Mesendoderm (in vitro differentiated cells): Measurements from ENCODE around the gene ERCC5.

Source experiments
- DNase-seq: peaks from one replicate; pipeline ENCODE4 v3.0.0; 2013
- H2AK5ac ChIP-seq: 2 replicates; pipeline ENCODE4 v1.6.1; 2013; ENCODE audit warnings: low read length, inconsistent platforms
- H2BK120ac ChIP-seq: 2 replicates; pipeline ENCODE4 v1.6.1; 2013; ENCODE audit warnings: low read depth, mild to moderate bottlenecking, low read length, moderate library complexity, mixed read lengths
- H2BK15ac ChIP-seq: replicated peaks from 2 replicates; pipeline ENCODE4 v1.6.1; 2013; ENCODE audit warnings: low read depth, mild to moderate bottlenecking, moderate library complexity
- H2BK5ac ChIP-seq: 2 replicates; pipeline ENCODE4 v1.6.1; 2013; ENCODE audit warnings: low read length, inconsistent platforms
- H3K18ac ChIP-seq: 2 replicates; pipeline ENCODE4 v1.6.1; 2013; ENCODE audit warnings: mild to moderate bottlenecking, low read length, mixed read lengths
- H3K23ac ChIP-seq: one replicate; pipeline ENCODE4 v1.6.1; 2013; ENCODE audit warnings: low read length
- H3K27ac ChIP-seq: 2 replicates; pipeline ENCODE4 v1.5.1; 2013; ENCODE audit warnings: low read depth, mild to moderate bottlenecking, inconsistent platforms, low read length, moderate library complexity
- H3K27me3 ChIP-seq: 2 replicates; pipeline ENCODE4 v1.6.1; 2013; ENCODE audit warnings: low read length, control low read depth, mild to moderate bottlenecking, inconsistent platforms; ENCODE audit not compliant: insufficient read depth, poor library complexity
- H3K36me3 ChIP-seq: 2 replicates; pipeline ENCODE4 v1.6.1; 2013; ENCODE audit warnings: low read length, inconsistent platforms; ENCODE audit not compliant: control insufficient read depth, insufficient read depth
- H3K4ac ChIP-seq: one replicate; pipeline ENCODE4 v1.6.1; 2013; ENCODE audit warnings: low read depth, mild to moderate bottlenecking, low read length, moderate library complexity
- H3K4me1 ChIP-seq: 2 replicates; pipeline ENCODE4 v1.6.1; 2013; ENCODE audit warnings: low read depth, low read length, inconsistent platforms; ENCODE audit not compliant: control insufficient read depth
- H3K4me2 ChIP-seq: 2 replicates; pipeline ENCODE4 v1.6.1; 2013; ENCODE audit warnings: low read length
- H3K4me3 ChIP-seq: 2 replicates; pipeline ENCODE4 v1.5.1; 2013; ENCODE audit warnings: mild to moderate bottlenecking, low read length
- H3K56ac ChIP-seq: one replicate; pipeline ENCODE4 v1.6.1; 2013; ENCODE audit warnings: low read length
- H3K79me1 ChIP-seq: 2 replicates; pipeline ENCODE4 v1.6.1; 2013; ENCODE audit warnings: low read length, inconsistent platforms
- H3K79me2 ChIP-seq: 2 replicates; pipeline ENCODE4 v1.6.1; 2013; ENCODE audit warnings: mild to moderate bottlenecking, low read length; ENCODE audit not compliant: control insufficient read depth, insufficient read depth
- H3K9ac ChIP-seq: 2 replicates; pipeline ENCODE4 v1.6.1; 2013; ENCODE audit warnings: low read length, inconsistent platforms
- H4K5ac ChIP-seq: one replicate; pipeline ENCODE4 v1.6.1; 2013; ENCODE audit warnings: low read length
- H4K8ac ChIP-seq: one replicate; pipeline ENCODE4 v1.6.1; 2013; ENCODE audit warnings: low read depth, mild to moderate bottlenecking, control low read depth, low read length, moderate library complexity
- WGBS: extraction: QIAGEN DNeasy Blood & Tissue Kit; methylation state at CpG from one replicate; pipeline ENCODE4 v1.1.7; 2013; ENCODE audit warnings: low lambda C conversion rate, missing lambda C conversion rate; ENCODE audit not compliant: insufficient coverage; ENCODE audit errors: extremely low coverage; 5-methylcytosine and 5-hydroxymethylcytosine counted together

Gene ERCC5

DNA sequence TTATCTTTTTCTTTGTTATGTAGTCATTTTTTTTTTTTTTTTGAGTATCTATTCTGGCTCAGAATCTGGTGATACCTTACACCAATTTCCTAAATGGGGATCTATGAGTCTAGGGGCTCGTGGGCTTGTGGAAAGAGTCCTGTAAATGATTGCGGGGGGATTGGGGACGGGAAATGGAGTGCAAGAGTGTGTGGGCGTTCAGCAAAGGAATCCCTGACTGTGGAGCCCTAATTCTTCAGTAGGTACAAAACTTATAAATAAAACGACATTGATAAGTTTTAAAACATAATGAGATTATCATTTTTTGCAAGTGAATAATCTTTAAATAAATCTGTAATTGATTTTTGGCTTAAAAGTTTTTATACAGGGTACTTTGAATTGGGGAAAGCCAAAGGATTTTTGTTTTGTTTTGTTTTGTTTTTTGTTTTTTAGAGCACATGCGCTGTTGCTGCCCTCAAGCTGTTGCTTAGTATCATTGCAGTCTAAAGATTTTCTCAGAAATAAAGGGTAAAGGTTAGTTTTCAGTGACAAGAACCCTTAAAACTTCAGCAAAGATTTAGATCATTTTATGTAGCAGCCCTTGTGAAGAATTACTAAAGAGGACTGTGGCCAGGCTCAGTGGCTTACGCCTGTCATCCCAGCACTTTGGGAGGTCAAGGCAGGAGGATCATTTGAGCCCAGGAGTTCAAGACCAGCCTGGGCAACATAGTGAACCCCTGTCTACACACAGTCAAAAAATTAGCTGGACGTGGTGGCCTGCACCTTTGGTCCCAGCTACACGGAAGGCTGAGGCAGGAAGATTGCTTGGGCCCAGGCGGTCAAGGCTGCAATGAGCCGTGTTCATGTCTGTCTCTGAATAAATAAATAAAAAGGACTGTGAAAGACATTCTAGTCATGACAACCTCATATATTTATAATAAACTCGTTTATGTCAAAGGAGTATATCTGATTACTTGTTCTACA, 1.7 kb downstream of the ERCC5 start:
- Histone ChIP-seq H3K18ac (no peak overlapping the region), H3K27ac (no peak overlapping the region), H3K27me3 (no peaks in the 10 kb centered on the region), H3K4me2 (peak overlapping the region; percentile 54), H3K56ac (peak overlapping the region; percentile 67), H3K4me3 (no peak overlapping the region), H3K23ac (no peak overlapping the region), H3K4ac (no peak overlapping the region), H2BK15ac (no peak overlapping the region), H3K9ac (peak overlapping the region; percentile 56), H3K79me2 (no peaks in the 10 kb centered on the region), H2AK5ac (no peak overlapping the region), H4K8ac (no peak overlapping the region), H3K79me1 (no peaks in the 10 kb centered on the region), H2BK5ac (no peak overlapping the region), H4K5ac (no peak overlapping the region), H3K36me3 (no peaks in the 10 kb centered on the region), H2BK120ac (no peak overlapping the region), H3K4me1 (no peaks in the 10 kb centered on the region)
- no CpG with 5 or more reads among the region's 12 CpGs for WGBS
- DNase-seq: peak; percentile 34

DNA sequence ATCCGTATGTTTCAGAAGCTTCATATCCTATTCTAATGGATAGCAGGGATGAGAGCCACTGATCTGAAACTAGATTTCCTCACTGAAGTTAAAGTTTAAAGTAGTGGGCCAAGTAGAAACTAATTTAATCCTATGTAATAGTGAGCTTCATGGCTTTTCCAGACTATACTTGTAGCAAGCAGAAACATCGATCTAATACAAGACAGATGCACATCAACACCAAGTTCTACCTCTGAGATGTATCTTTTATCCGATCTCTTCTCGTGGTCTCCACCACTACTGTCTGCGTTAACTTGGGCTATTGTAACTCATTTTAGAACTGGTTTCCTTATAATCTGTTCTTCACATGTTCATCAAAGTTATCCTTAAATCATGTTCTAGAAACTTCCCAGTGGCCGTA, 3.1 kb downstream of the ERCC5 start:
- Histone ChIP-seq H3K4me1 (no peaks in the 10 kb centered on the region), H3K4me2 (no peak overlapping the region), H2BK5ac (no peak overlapping the region), H3K79me2 (no peaks in the 10 kb centered on the region), H3K23ac (no peak overlapping the region), H3K36me3 (no peaks in the 10 kb centered on the region), H2AK5ac (no peak overlapping the region), H3K18ac (no peak overlapping the region), H2BK120ac (no peak overlapping the region), H3K9ac (no peak overlapping the region), H3K79me1 (no peaks in the 10 kb centered on the region), H4K5ac (no peak overlapping the region), H3K27ac (no peak overlapping the region), H3K4ac (no peak overlapping the region), H2BK15ac (no peak overlapping the region), H3K27me3 (no peaks in the 10 kb centered on the region), H4K8ac (no peak overlapping the region), H3K4me3 (no peak overlapping the region), H3K56ac (no peak overlapping the region)
- no peak for DNase-seq
- WGBS: no CpG with 5 or more reads among the region's 6 CpGs

DNA sequence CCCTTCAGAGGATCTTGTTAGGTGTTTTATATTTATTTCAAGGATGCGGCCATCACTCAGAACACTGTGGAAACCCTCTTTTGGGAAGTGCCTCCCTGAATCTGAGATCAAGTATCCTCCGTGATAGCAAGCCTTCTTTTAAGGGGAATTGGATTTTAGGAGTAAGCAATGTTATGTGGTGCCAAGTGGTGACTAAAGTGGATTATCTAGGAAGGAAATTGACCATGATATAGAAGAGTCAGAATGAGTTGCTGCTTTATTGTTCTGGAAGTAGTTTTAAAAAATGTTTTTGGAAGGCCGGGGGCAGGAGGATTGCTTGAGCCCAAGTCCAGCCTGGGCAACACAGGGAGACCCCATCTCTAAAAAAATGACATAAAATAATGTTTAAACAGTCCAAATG, 6.7 kb downstream of the ERCC5 start:
- no peaks in the 10 kb centered on the region for H3K27me3 ChIP-seq
- H3K4ac ChIP-seq: no peak overlapping the region
- peaks cover 2% of the 10 kb centered on the region for H3K36me3 ChIP-seq
- H3K23ac ChIP-seq: no peak overlapping the region
- no peak overlapping the region for H3K56ac ChIP-seq
- no peak overlapping the region for H2BK5ac ChIP-seq
- H3K9ac ChIP-seq: no peak overlapping the region
- H3K4me2 ChIP-seq: no peak overlapping the region
- no peak overlapping the region for H2AK5ac ChIP-seq
- no CpG with 5 or more reads among the region's 3 CpGs for WGBS
- no peaks in the 10 kb centered on the region for H3K4me1 ChIP-seq
- H3K18ac ChIP-seq: no peak overlapping the region
- no peak overlapping the region for H3K27ac ChIP-seq
- H4K5ac ChIP-seq: no peak overlapping the region
- no peaks in the 10 kb centered on the region for H3K79me2 ChIP-seq
- H2BK120ac ChIP-seq: no peak overlapping the region
- H2BK15ac ChIP-seq: no peak overlapping the region
- H4K8ac ChIP-seq: no peak overlapping the region
- DNase-seq: no peak
- H3K4me3 ChIP-seq: no peak overlapping the region
- H3K79me1 ChIP-seq: no peaks in the 10 kb centered on the region

DNA sequence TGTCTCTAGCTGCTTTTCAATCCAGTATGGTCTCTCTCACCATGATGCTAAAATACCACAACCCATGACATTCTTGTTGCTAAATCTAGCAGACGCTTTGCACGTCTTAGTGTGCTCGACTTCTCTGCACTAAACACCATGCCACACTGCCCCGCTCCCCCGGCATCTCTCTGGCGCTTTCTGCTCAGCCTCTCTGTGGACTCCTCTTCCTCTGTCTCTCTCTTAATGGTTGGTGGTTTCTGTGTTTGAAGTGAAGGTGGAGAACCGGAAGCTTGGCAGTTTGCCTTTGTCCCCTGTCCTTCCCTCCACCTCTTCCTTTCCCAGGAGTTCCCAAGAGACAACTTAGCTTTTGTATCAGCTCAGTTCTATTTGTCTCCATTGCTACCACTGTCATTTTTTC, 8.8 kb downstream of the ERCC5 start:
- no CpG with 5 or more reads among the region's 7 CpGs for WGBS
- Histone ChIP-seq H3K79me2 (no peaks in the 10 kb centered on the region), H3K4me3 (no peak overlapping the region)

DNA sequence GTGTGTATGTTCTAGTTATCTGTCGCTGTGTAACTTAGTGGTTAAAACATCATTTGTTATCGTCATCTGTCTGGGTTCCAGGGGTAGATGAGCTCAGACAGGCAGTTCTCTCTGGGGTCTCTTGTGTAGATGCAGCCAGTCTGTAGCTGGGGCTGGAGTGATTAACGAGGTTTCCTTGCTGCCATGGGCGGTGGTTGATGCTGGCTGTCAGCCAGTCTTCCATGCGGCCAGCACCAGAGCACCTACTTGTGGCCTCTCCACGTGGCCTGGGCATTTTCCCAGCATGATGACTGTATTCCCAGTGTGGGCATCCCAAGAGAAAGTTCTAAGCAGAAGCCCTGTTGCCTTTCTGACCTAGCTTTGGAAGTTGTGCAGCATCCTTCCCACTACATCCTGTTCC, 10.7 kb downstream of the ERCC5 start:
- Histone ChIP-seq H3K56ac (no peak overlapping the region), H3K4ac (no peak overlapping the region), H4K8ac (no peak overlapping the region), H3K18ac (no peak overlapping the region), H3K4me1 (no peaks in the 10 kb centered on the region), H2BK5ac (no peak overlapping the region), H2AK5ac (no peak overlapping the region), H3K79me2 (no peaks in the 10 kb centered on the region), H3K36me3 (peaks cover 4% of the 10 kb centered on the region), H3K27ac (no peak overlapping the region), H2BK15ac (no peak overlapping the region), H3K9ac (no peak overlapping the region), H4K5ac (no peak overlapping the region), H3K27me3 (no peaks in the 10 kb centered on the region), H3K4me2 (no peak overlapping the region), H2BK120ac (no peak overlapping the region), H3K79me1 (no peaks in the 10 kb centered on the region), H3K23ac (no peak overlapping the region), H3K4me3 (no peak overlapping the region)
- no peak for DNase-seq
- WGBS: no CpG with 5 or more reads among the region's 6 CpGs

More for the DNA sequence above, 8.8 kb downstream of the ERCC5 start:
- H3K23ac ChIP-seq: no peak overlapping the region
- H2BK120ac ChIP-seq: no peak overlapping the region
- peaks cover 4% of the 10 kb centered on the region for H3K36me3 ChIP-seq
- H2BK15ac ChIP-seq: no peak overlapping the region
- H3K4ac ChIP-seq: no peak overlapping the region
- no peaks in the 10 kb centered on the region for H3K27me3 ChIP-seq
- no peak overlapping the region for H2BK5ac ChIP-seq
- H3K27ac ChIP-seq: no peak overlapping the region
- no peak overlapping the region for H4K5ac ChIP-seq
- H3K4me2 ChIP-seq: no peak overlapping the region
- H4K8ac ChIP-seq: no peak overlapping the region
- DNase-seq: no peak
- no peak overlapping the region for H3K9ac ChIP-seq
- no peaks in the 10 kb centered on the region for H3K79me1 ChIP-seq
- no peak overlapping the region for H3K56ac ChIP-seq
- H2AK5ac ChIP-seq: no peak overlapping the region
- H3K4me1 ChIP-seq: no peaks in the 10 kb centered on the region
- no peak overlapping the region for H3K18ac ChIP-seq
